GM19372 (cell line): ENCODE data around the gene RPL38.

Experiments used
- ATAC-seq: cut with Tn5 transposase; IDR thresholded peaks from one replicate; pipeline ENCODE4 v1.9.1; 2021; ENCODE audit warnings: mild to moderate bottlenecking, low read depth, moderate library complexity; ENCODE audit not compliant: unreplicated experiment

The RPL38 gene

GRCh38 chr17:74223901-74224300 lies 20.4 kb downstream of the RPL38 start:
- no peak for ATAC-seq

GRCh38 chr17:74224959-74225725 lies 21.7 kb downstream of the RPL38 start:
- no peak for ATAC-seq

GRCh38 chr17:74226252-74226651 lies 22.8 kb downstream of the RPL38 start:
- no peak for ATAC-seq

- ATAC-seq: no peak
Measured at GRCh38 chr17:74227271-74228080, 24.0 kb downstream of the RPL38 start.

GRCh38 chr17:74228306-74228978 lies 25.0 kb downstream of the RPL38 start:
- ATAC-seq: no peak

GRCh38 chr17:74230896-74231295 lies 27.4 kb downstream of the RPL38 start:
- ATAC-seq: no peak

GRCh38 chr17:74231928-74232907 lies 28.7 kb downstream of the RPL38 start:
- ATAC-seq: no peak

GRCh38 chr17:74233937-74234336 lies 30.5 kb downstream of the RPL38 start:
- ATAC-seq: no peak

GRCh38 chr17:74234486-74234885 lies 31.0 kb downstream of the RPL38 start:
- ATAC-seq: no peak

GRCh38 chr17:74235040-74235581 lies 31.6 kb downstream of the RPL38 start:
- no peak for ATAC-seq

- ATAC-seq: no peak
Measured at GRCh38 chr17:74235911-74236371, 32.5 kb downstream of the RPL38 start.

- no peak for ATAC-seq
Measured at GRCh38 chr17:74237321-74237720, 33.8 kb downstream of the RPL38 start.

- no peak for ATAC-seq
Measured at GRCh38 chr17:74239172-74239571, 35.7 kb downstream of the RPL38 start.

- no peak for ATAC-seq
Measured at GRCh38 chr17:74240618-74241205, 37.2 kb downstream of the RPL38 start.

GRCh38 chr17:74241431-74241830 lies 38.0 kb downstream of the RPL38 start:
- ATAC-seq: no peak

GRCh38 chr17:74241847-74242246 lies 38.4 kb downstream of the RPL38 start:
- no peak for ATAC-seq

- no peak for ATAC-seq
Measured at GRCh38 chr17:74243013-74243755, 39.7 kb downstream of the RPL38 start.

- ATAC-seq: no peak
Measured at GRCh38 chr17:74244128-74244527, 40.6 kb downstream of the RPL38 start.

- no peak for ATAC-seq
Measured at GRCh38 chr17:74244548-74244947, 41.1 kb downstream of the RPL38 start.
